Neuronal stem cell (in vitro differentiated cells): ENCODE results near the gene FOXN3.
A peak's percentile ranks its signal among the peaks of the same experiment; 100 is the strongest.

Source experiments
- DNase-seq: peaks from one replicate; pipeline ENCODE4 v3.0.0-alpha.2; 2013; ENCODE audit warnings: low spot score
- H2AFZ ChIP-seq: one replicate; pipeline ENCODE4 v1.6.1; 2013; ENCODE audit warnings: mild to moderate bottlenecking, low read length, inconsistent platforms
- H2AK5ac ChIP-seq: 2 replicates; pipeline ENCODE4 v1.6.1; 2013; ENCODE audit warnings: low read depth, mild to moderate bottlenecking, inconsistent platforms, low read length, moderate library complexity, mixed read lengths
- H2BK120ac ChIP-seq: 2 replicates; pipeline ENCODE4 v1.6.1; 2013; ENCODE audit warnings: low read depth, mild to moderate bottlenecking, inconsistent platforms, low read length, moderate library complexity, mixed read lengths
- H2BK12ac ChIP-seq: one replicate; pipeline ENCODE4 v1.6.1; 2013; ENCODE audit warnings: low read length, inconsistent platforms
- H2BK15ac ChIP-seq: 2 replicates; pipeline ENCODE4 v1.6.1; 2013; ENCODE audit warnings: mild to moderate bottlenecking, low read length, inconsistent platforms, mixed read lengths
- H2BK5ac ChIP-seq: one replicate; pipeline ENCODE4 v1.6.1; 2013; ENCODE audit warnings: inconsistent platforms, mild to moderate bottlenecking, low read length, moderate library complexity
- H3K14ac ChIP-seq: one replicate; pipeline ENCODE4 v1.6.1; 2013; ENCODE audit warnings: low read length, inconsistent platforms
- H3K18ac ChIP-seq: 2 replicates; pipeline ENCODE4 v1.6.1; 2013; ENCODE audit warnings: low read length, inconsistent platforms
- H3K23ac ChIP-seq: 2 replicates; pipeline ENCODE4 v1.6.1; 2013; ENCODE audit warnings: low read depth, mild to moderate bottlenecking, mixed read lengths, low read length, inconsistent platforms; ENCODE audit not compliant: poor library complexity
- H3K27ac ChIP-seq: replicated peaks from 3 replicates; pipeline ENCODE4 v1.5.1; 2013; ENCODE audit warnings: low read length, inconsistent platforms
- H3K27me3 ChIP-seq, 3 experiments: 2 replicates each; pipeline ENCODE4 v1.6.1; 2013; ENCODE audit warnings: low read length in 3 of 3, mild to moderate bottlenecking in 2 of 3, inconsistent platforms in 1 of 3, low read depth in 1 of 3, mixed read lengths in 1 of 3, moderate library complexity in 1 of 3; ENCODE audit not compliant: control insufficient read depth in 3 of 3, insufficient read depth in 3 of 3
- H3K36me3 ChIP-seq, 2 donors: replicated peaks in 1 of 2; 2 replicates each; pipeline ENCODE4 v1.6.1; 2013; ENCODE audit warnings: low read length in 2 of 2; ENCODE audit not compliant: control insufficient read depth in 2 of 2, insufficient read depth in 2 of 2
- H3K4ac ChIP-seq: 2 replicates; pipeline ENCODE4 v1.6.1; 2013; ENCODE audit warnings: inconsistent platforms, mild to moderate bottlenecking, low read length, moderate library complexity
- H3K4me1 ChIP-seq, 2 donors: 1 replicate in 1 of 2; 2 replicates in 1 of 2; pipeline ENCODE4 v1.6.1; 2013; ENCODE audit warnings: low read length in 2 of 2, low read depth in 1 of 2; ENCODE audit not compliant: control insufficient read depth in 2 of 2, insufficient read depth in 1 of 2
- H3K4me2 ChIP-seq: one replicate; pipeline ENCODE4 v1.6.1; 2013; ENCODE audit warnings: mild to moderate bottlenecking, low read length, inconsistent platforms; ENCODE audit not compliant: insufficient read depth, poor library complexity, severe bottlenecking
- H3K4me3 ChIP-seq, 2 donors: 2 replicates each; pipeline ENCODE4 v1.5.1; 2013; ENCODE audit warnings: low read length in 2 of 2, mild to moderate bottlenecking in 2 of 2, inconsistent platforms in 1 of 2, moderate library complexity in 1 of 2
- H3K79me1 ChIP-seq: one replicate; pipeline ENCODE4 v1.6.1; 2013; ENCODE audit warnings: low read depth, mild to moderate bottlenecking, inconsistent platforms, low read length, moderate library complexity
- H3K9ac ChIP-seq: one replicate; pipeline ENCODE4 v1.6.1; 2013; ENCODE audit warnings: mild to moderate bottlenecking, low read depth, low read length, inconsistent platforms; ENCODE audit not compliant: poor library complexity
- H3K9me3 ChIP-seq, 2 donors: replicated peaks in 1 of 2; 2 replicates each; pipeline versions ENCODE3 to v1.6.1; 2013; ENCODE audit warnings: low read length in 2 of 2, mild to moderate bottlenecking in 2 of 2, inconsistent platforms in 1 of 2, low read depth in 1 of 2, mixed read lengths in 1 of 2, moderate library complexity in 1 of 2; ENCODE audit not compliant: control insufficient read depth in 2 of 2, insufficient read depth in 1 of 2
- H4K8ac ChIP-seq: one replicate; pipeline ENCODE4 v1.6.1; 2013; ENCODE audit warnings: low read depth, mild to moderate bottlenecking, inconsistent platforms, low read length, moderate library complexity
- H4K91ac ChIP-seq: one replicate; pipeline ENCODE4 v1.6.1; 2013; ENCODE audit warnings: low read length, low read depth, mild to moderate bottlenecking, inconsistent platforms; ENCODE audit not compliant: poor library complexity
- WGBS, 2 donors: extraction: QIAGEN DNeasy Blood & Tissue Kit; methylation state at CpG; one replicate each; pipeline ENCODE4 v1.1.7; 2013; ENCODE audit warnings: missing lambda C conversion rate in 2 of 2, mixed read lengths in 1 of 2; ENCODE audit not compliant: insufficient read length in 2 of 2, insufficient replicate concordance in 1 of 2; ENCODE audit errors: extremely low coverage in 2 of 2; 5-methylcytosine and 5-hydroxymethylcytosine counted together

The FOXN3 gene

DNA sequence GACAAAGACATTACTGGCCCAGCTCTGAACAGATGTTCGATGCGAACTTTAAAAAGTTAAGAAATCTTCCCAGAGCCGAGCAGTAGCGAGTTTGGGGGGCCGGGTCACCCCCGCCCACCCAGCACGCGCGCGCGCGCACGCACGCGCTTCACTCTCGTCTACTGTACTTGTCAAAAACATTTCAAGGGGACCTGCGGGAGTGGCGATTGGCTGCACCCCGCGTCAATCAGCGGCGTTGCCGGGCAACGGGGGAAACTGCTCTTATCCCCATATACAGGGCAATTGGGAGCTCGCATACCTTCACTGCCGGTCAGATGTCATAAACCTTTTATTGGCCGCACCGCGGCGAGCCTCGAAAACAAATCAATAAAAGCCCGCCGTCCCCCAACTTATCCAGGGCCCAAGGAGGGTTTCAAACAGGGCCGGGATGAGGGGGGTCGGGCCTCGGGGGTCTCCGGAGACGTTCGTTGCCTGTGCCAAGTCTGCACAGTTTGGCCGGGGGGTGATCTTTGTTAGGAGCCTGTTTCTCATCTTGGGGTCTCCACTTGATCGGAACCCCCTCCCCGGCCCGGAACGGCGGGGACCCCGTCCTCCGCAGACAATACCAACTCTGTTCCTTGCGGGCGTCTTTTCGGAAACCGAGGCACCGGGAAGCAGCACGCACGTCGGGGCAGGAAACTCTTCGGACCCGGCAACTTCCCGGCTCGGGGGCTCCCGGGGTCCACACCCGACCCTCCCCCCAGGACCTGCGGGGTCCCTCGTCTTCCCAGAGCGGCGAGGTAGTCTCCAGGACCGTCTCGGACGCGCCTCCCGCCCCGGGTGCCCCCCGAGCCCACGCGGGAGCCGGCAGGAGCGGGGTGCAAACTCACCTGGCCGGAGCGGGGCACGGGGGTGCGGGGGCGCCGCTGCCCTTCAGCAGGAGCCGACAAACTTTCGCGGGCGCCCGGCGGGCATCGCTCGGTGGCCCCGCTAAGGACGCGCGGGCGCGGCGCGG, 734 bp downstream of the FOXN3 start:
- H4K8ac ChIP-seq: no peak overlapping the region
- H2BK15ac ChIP-seq: peak overlapping the region; percentile 51
- peak overlapping the region; percentile 52 for H2BK120ac ChIP-seq
- H3K79me1 ChIP-seq: peaks cover 6% of the 10 kb centered on the region
- peak overlapping the region; percentile 98 for H3K18ac ChIP-seq
- peak overlapping the region; percentile 79 for H2BK12ac ChIP-seq
- H3K36me3 ChIP-seq: peaks cover 8 to 27% of the 10 kb centered on the region in 2 donors
- H3K9ac ChIP-seq: peak overlapping the region; percentile 89
- H2AK5ac ChIP-seq: peak overlapping the region; percentile 88
- H2AFZ ChIP-seq: peak overlapping the region; percentile 92
- peaks cover 0 to 9% of the 10 kb centered on the region in 2 donors for H3K9me3 ChIP-seq
- peaks cover 7 to 8% of the 10 kb centered on the region in 2 donors for H3K4me1 ChIP-seq
- H3K27me3 ChIP-seq: no peaks in the 10 kb centered on the region
- peak overlapping the region; percentile 17 for H3K4ac ChIP-seq
- H4K91ac ChIP-seq: peak overlapping the region; percentile 26
- peak overlapping the region; percentile 34 for H3K23ac ChIP-seq
- H3K27ac ChIP-seq: peak overlapping the region; percentile 37
- DNase-seq: peak; percentile 96
- H2BK5ac ChIP-seq: peak overlapping the region; percentile 83
- no CpG with 5 or more reads among the region's 98 CpGs for WGBS, 2 donors
- H3K4me3 ChIP-seq: peak overlapping the region; percentile 65 to 92
- peak overlapping the region; percentile 65 for H3K14ac ChIP-seq
- peak overlapping the region; percentile 68 for H3K4me2 ChIP-seq

GRCh38 chr14:89415159-89415558, 1.9 kb downstream of the FOXN3 start:
- no peak overlapping the region for H3K4ac ChIP-seq
- no peak overlapping the region for H3K14ac ChIP-seq
- no CpG with 5 or more reads among the region's 5 CpGs for WGBS, 2 donors
- H3K9me3 ChIP-seq: peaks cover 0 to 20% of the 10 kb centered on the region in 2 donors
- H2AFZ ChIP-seq: no peak overlapping the region
- H3K9ac ChIP-seq: no peak overlapping the region
- no peak overlapping the region for H2BK120ac ChIP-seq
- no peak overlapping the region for H3K18ac ChIP-seq
- H3K79me1 ChIP-seq: peaks cover 6% of the 10 kb centered on the region
- H2AK5ac ChIP-seq: no peak overlapping the region
- no peaks in the 10 kb centered on the region for H3K27me3 ChIP-seq
- no peak overlapping the region for H4K8ac ChIP-seq
- H2BK12ac ChIP-seq: no peak overlapping the region
- H3K27ac ChIP-seq: no peak overlapping the region
- peak overlapping the region in 1 of 2 donors; percentile 65 for H3K4me3 ChIP-seq
- no peak overlapping the region for H4K91ac ChIP-seq
- H3K4me1 ChIP-seq: peaks cover 7 to 8% of the 10 kb centered on the region in 2 donors
- H2BK15ac ChIP-seq: no peak overlapping the region
- H3K36me3 ChIP-seq: peaks cover 8 to 38% of the 10 kb centered on the region in 2 donors
- no peak overlapping the region for H2BK5ac ChIP-seq
- H3K23ac ChIP-seq: no peak overlapping the region
- H3K4me2 ChIP-seq: no peak overlapping the region
- DNase-seq: no peak

GRCh38 chr14:89411976-89412375, 5.1 kb downstream of the FOXN3 start:
- Histone ChIP-seq H2BK12ac (no peak overlapping the region), H3K9ac (no peak overlapping the region), H2BK5ac (no peak overlapping the region), H3K4me1 (peaks cover 3 to 5% of the 10 kb centered on the region in 2 donors), H3K18ac (no peak overlapping the region), H2AK5ac (no peak overlapping the region), H4K91ac (no peak overlapping the region), H2BK15ac (no peak overlapping the region), H3K4me2 (no peak overlapping the region), H2BK120ac (no peak overlapping the region), H3K27me3 (no peaks in the 10 kb centered on the region), H3K4me3 (no peak overlapping the region), H3K4ac (no peak overlapping the region), H3K23ac (peak overlapping the region; percentile 29), H3K36me3 (peaks cover 8 to 56% of the 10 kb centered on the region in 2 donors), H3K27ac (no peak overlapping the region), H4K8ac (no peak overlapping the region), H3K9me3 (peaks cover 0 to 20% of the 10 kb centered on the region in 2 donors), H2AFZ (no peak overlapping the region), H3K14ac (no peak overlapping the region), H3K79me1 (peaks cover 4% of the 10 kb centered on the region)
- no peak for DNase-seq
- no CpG with 5 or more reads among the region's 11 CpGs for WGBS, 2 donors

GRCh38 chr14:89409961-89410360, 7.1 kb downstream of the FOXN3 start:
- H2BK120ac ChIP-seq: no peak overlapping the region
- no peak overlapping the region for H2AK5ac ChIP-seq
- WGBS, 2 donors: no CpG with 5 or more reads among the region's 10 CpGs
- H3K23ac ChIP-seq: no peak overlapping the region
- no peak overlapping the region for H4K91ac ChIP-seq
- H2BK15ac ChIP-seq: no peak overlapping the region
- no peak overlapping the region for H4K8ac ChIP-seq
- H2BK5ac ChIP-seq: no peak overlapping the region
- no peak overlapping the region for H2AFZ ChIP-seq
- H3K4me1 ChIP-seq: peaks cover under 1 to 2% of the 10 kb centered on the region in 2 donors
- no peak overlapping the region for H3K27ac ChIP-seq
- no peak overlapping the region for H3K18ac ChIP-seq
- H3K27me3 ChIP-seq: no peaks in the 10 kb centered on the region
- no peaks in the 10 kb centered on the region for H3K79me1 ChIP-seq
- no peak for DNase-seq
- H3K4me2 ChIP-seq: no peak overlapping the region
- no peak overlapping the region for H3K14ac ChIP-seq
- H3K9ac ChIP-seq: no peak overlapping the region
- H2BK12ac ChIP-seq: no peak overlapping the region
- peaks cover 8 to 64% of the 10 kb centered on the region in 2 donors for H3K36me3 ChIP-seq
- peaks cover 0 to 20% of the 10 kb centered on the region in 2 donors for H3K9me3 ChIP-seq
- no peak overlapping the region for H3K4ac ChIP-seq
- H3K4me3 ChIP-seq: no peak overlapping the region
